Measurements from ENCODE around the gene AKAP12. TPM values are rescaled to one million over a fixed set of nuclear protein-coding genes. Genes with fewer than 3 reads are reported as not detected.

Gene AKAP12
- total RNA-seq, 1 donor from 2014 or later = 40.8 TPM

- Histone ChIP-seq H3K27me3 (no peaks in the 10 kb centered on the region), H3K36me3 (no peaks in the 10 kb centered on the region), H3K27ac (no peak overlapping the region), H3K9me3 (no peaks in the 10 kb centered on the region), H3K4me3 (no peak overlapping the region), H3K4me1 (no peaks in the 10 kb centered on the region)
- intact Hi-C loops (cut with DNase I) = no loop called here
- ATAC-seq = no peak
- no peak for DNase-seq
- no peak for TF ChIP-seq CTCF (IDR thresholded peaks at IDR 0.05)
Observed at GRCh38 chr6:151215999-151216398, 23.8 kb upstream of the AKAP12 start.

- intact Hi-C loops (cut with DNase I) = no loop called here
- ATAC-seq = no peak
- Histone ChIP-seq H3K9me3 (no peaks in the 10 kb centered on the region), H3K4me1 (no peaks in the 10 kb centered on the region), H3K27me3 (no peaks in the 10 kb centered on the region), H3K27ac (no peak overlapping the region), H3K4me3 (no peak overlapping the region), H3K36me3 (no peaks in the 10 kb centered on the region)
- TF ChIP-seq CTCF (IDR thresholded peaks at IDR 0.05) = no peak
- no peak for DNase-seq
Observed at GRCh38 chr6:151216804-151217203, 23.0 kb upstream of the AKAP12 start.

GRCh38 chr6:151219192-151219591, 20.6 kb upstream of the AKAP12 start:
- intact Hi-C loops (cut with DNase I) = no loop called here
- H3K36me3 ChIP-seq = no peaks in the 10 kb centered on the region

GRCh38 chr6:151224076-151224475, 15.7 kb upstream of the AKAP12 start:
- DNase-seq = no peak
- H3K4me1 ChIP-seq = no peaks in the 10 kb centered on the region
- H3K9me3 ChIP-seq = no peaks in the 10 kb centered on the region
- H3K4me3 ChIP-seq = no peak overlapping the region
- H3K36me3 ChIP-seq = no peaks in the 10 kb centered on the region
- intact Hi-C loops (cut with DNase I) = no loop called here
- ATAC-seq = no peak
- TF ChIP-seq CTCF (IDR thresholded peaks at IDR 0.05) = no peak
- no peak overlapping the region for H3K27ac ChIP-seq
- no peaks in the 10 kb centered on the region for H3K27me3 ChIP-seq

More at GRCh38 chr6:151219192-151219591, 20.6 kb upstream of the AKAP12 start:
- ATAC-seq (no peak), DNase-seq (no peak)
- Histone ChIP-seq H3K4me3 (no peak overlapping the region), H3K27ac (no peak overlapping the region), H3K27me3 (no peaks in the 10 kb centered on the region), H3K9me3 (no peaks in the 10 kb centered on the region), H3K4me1 (no peaks in the 10 kb centered on the region)
- TF ChIP-seq CTCF (IDR thresholded peaks at IDR 0.05) = no peak

- no peaks in the 10 kb centered on the region for H3K9me3 ChIP-seq
- no peak overlapping the region for H3K27ac ChIP-seq
- H3K4me1 ChIP-seq = no peaks in the 10 kb centered on the region
- H3K4me3 ChIP-seq = no peak overlapping the region
- no peak for TF ChIP-seq CTCF (IDR thresholded peaks at IDR 0.05)
- H3K27me3 ChIP-seq = no peaks in the 10 kb centered on the region
- intact Hi-C loops (cut with DNase I) = no loop called here
- ATAC-seq (no peak), DNase-seq (no peak)
- H3K36me3 ChIP-seq = no peaks in the 10 kb centered on the region
Observed at GRCh38 chr6:151225919-151226318, 13.8 kb upstream of the AKAP12 start.

GRCh38 chr6:151228788-151229400, 10.9 kb upstream of the AKAP12 start:
- H3K4me3 ChIP-seq = no peak overlapping the region
- no peaks in the 10 kb centered on the region for H3K27me3 ChIP-seq
- no peaks in the 10 kb centered on the region for H3K4me1 ChIP-seq
- DNase-seq (no peak), ATAC-seq (no peak)
- intact Hi-C loops (cut with DNase I) = no loop called here
- TF ChIP-seq CTCF (IDR thresholded peaks at IDR 0.05) = no peak
- H3K27ac ChIP-seq = no peak overlapping the region
- H3K36me3 ChIP-seq = no peaks in the 10 kb centered on the region
- no peaks in the 10 kb centered on the region for H3K9me3 ChIP-seq
